Nephron progenitor cell (in vitro differentiated cells): ENCODE measurements around the gene PRICKLE4.
A peak's percentile ranks its signal among the peaks of the same experiment; 100 is the strongest.

ENCODE experiments used
- DNase-seq: peaks from one replicate; pipeline ENCODE4 v3.0.0; 2021
- H3K27ac Mint-ChIP-seq: 2 replicates; pipeline ENCODE4 v1.8.0; 2021; ENCODE audit warnings: mild to moderate bottlenecking, moderate library complexity, mixed read lengths
- H3K27me3 Mint-ChIP-seq: 2 replicates; pipeline ENCODE4 v1.8.0; 2021; ENCODE audit warnings: mild to moderate bottlenecking, low read depth, mixed read lengths; ENCODE audit not compliant: poor library complexity
- H3K36me3 Mint-ChIP-seq: 2 replicates; pipeline ENCODE4 v1.8.0; 2021; ENCODE audit warnings: low read depth, mixed read lengths
- H3K4me1 Mint-ChIP-seq: 2 replicates; pipeline ENCODE4 v1.8.0; 2021; ENCODE audit warnings: mixed read lengths
- H3K4me3 Mint-ChIP-seq: 2 replicates; pipeline ENCODE4 v1.8.0; 2021; ENCODE audit warnings: mild to moderate bottlenecking, moderate library complexity, mixed read lengths
- H3K9me3 Mint-ChIP-seq: 2 replicates; pipeline ENCODE4 v1.8.0; 2021; ENCODE audit warnings: mild to moderate bottlenecking, moderate library complexity, mixed read lengths
- TF ChIP-seq, protein P1 (sequence below): fragments of 200-600 bp; sonication (generic); IDR thresholded peaks from 2 replicates; pipeline ENCODE4 v1.5.0; 2021; ENCODE audit warnings: antibody characterized with exemption

Gene PRICKLE4, protein sequence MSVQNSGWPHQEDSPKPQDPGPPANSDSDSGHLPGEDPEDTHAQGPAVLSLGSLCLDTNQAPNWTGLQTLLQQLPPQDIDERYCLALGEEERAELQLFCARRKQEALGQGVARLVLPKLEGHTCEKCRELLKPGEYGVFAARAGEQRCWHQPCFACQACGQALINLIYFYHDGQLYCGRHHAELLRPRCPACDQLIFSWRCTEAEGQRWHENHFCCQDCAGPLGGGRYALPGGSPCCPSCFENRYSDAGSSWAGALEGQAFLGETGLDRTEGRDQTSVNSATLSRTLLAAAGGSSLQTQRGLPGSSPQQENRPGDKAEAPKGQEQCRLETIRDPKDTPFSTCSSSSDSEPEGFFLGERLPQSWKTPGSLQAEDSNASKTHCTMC

DNA sequence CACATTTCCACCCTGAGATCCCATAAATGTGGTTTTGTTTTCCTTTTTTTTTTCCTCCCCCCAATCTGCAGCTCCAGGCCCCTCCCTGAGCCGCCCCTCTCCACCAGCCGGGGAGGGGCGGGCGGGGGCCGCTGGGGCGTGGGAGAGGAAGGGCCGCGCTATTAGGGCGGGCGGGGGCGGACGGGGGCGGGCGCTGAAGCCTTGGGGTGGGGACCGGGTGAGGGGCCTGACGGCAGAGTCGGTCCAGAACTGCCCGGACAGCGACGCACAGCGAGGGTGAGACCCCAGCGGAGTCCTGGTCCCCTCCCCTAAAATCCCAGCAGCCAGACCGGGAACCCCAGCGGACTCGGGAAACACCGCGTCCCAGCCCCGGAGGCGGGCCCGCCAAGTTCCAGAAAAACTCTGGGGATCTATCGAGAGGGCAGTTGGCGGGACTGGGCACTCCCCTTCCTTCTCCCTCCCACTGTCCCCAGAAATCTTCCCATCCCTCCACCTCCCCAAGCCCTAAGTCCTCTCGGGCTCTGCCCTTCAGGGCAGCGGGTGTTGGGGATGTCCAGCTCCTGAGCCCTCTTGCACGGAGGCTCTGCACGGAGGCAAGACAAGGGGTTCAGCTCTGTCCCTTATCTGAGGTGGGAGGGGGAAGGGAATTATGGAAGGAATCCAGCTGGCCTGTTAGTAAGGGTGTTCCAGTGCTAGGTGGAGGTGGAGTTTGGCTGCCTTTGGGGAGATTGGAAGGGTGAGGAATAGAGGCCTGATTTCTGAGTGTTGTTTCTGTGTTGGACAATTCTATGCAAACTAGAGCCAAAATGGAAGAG, at the start of gene PRICKLE4:
TSS of gene PRICKLE4 (plus strand) at position 232 of the 815 bp plus-strand sequence. CDS start 2,692 bp downstream, outside the sequence.
- TF ChIP-seq, protein P1, sequence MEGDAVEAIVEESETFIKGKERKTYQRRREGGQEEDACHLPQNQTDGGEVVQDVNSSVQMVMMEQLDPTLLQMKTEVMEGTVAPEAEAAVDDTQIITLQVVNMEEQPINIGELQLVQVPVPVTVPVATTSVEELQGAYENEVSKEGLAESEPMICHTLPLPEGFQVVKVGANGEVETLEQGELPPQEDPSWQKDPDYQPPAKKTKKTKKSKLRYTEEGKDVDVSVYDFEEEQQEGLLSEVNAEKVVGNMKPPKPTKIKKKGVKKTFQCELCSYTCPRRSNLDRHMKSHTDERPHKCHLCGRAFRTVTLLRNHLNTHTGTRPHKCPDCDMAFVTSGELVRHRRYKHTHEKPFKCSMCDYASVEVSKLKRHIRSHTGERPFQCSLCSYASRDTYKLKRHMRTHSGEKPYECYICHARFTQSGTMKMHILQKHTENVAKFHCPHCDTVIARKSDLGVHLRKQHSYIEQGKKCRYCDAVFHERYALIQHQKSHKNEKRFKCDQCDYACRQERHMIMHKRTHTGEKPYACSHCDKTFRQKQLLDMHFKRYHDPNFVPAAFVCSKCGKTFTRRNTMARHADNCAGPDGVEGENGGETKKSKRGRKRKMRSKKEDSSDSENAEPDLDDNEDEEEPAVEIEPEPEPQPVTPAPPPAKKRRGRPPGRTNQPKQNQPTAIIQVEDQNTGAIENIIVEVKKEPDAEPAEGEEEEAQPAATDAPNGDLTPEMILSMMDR, result no peak
- peak; percentile 55 for DNase-seq
- Mint-ChIP-seq H3K36me3 (no peaks in the 10 kb centered on the region), H3K27me3 (peaks cover 40% of the 10 kb centered on the region), H3K4me3 (peak within 1 kb of the TSS; percentile 88), H3K4me1 (peaks cover 42% of the 10 kb centered on the region), H3K27ac (no peak within 1 kb of the TSS), H3K9me3 (no peaks in the 10 kb centered on the region)

DNA sequence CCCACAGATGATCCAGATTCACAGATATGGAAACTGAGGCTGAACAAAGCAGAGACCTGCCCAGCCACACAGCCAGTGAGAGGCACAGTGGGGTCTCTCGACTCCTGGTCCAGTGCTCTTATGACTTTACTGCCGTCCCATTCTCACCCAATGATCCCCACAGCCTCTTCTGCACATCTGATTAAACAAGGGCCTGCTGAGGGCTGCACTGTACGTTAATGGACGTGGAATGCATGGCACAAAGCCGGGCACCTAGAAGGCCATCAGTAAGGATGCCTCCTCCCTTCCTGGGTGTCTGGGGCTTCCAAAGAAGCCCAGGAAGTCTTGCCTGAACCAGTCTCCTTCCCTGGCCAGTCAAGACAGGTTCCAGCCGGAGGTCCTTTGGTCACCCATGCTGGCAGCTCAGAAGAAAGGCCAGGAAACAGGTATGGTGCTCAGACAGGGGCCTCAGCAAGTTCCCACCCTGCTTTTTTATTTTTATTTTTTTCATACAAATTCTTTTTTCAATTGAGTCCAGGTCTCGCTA, 49.0 kb upstream of the PRICKLE4 start:
- no peak overlapping the region for H3K4me3 Mint-ChIP-seq
- DNase-seq, result no peak
- TF ChIP-seq, protein P1, result no peak
- peaks cover 24% of the 10 kb centered on the region for H3K27me3 Mint-ChIP-seq
- no peaks in the 10 kb centered on the region for H3K9me3 Mint-ChIP-seq
- H3K36me3 Mint-ChIP-seq, result no peaks in the 10 kb centered on the region
- no peak overlapping the region for H3K27ac Mint-ChIP-seq
- peaks cover 24% of the 10 kb centered on the region for H3K4me1 Mint-ChIP-seq

DNA sequence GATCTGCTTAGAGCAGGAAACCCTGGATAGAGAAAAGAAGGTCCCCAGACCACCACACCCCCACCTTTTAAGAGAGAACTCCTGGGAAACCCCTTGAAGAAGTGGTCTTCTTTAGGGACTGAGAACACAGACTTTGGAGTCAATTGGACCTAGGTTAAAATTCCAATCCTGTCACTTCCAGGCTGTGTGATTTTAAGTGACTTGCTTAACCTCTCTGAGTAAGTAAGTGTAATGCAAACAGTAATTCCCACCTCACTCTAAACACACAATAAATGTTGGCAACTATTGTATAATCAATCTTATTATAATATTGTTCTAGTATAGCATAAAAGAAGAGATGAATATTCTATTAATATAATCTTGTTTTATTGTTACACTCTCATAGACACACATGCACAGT, 48.4 kb upstream of the PRICKLE4 start:
- Mint-ChIP-seq H3K36me3 (no peaks in the 10 kb centered on the region), H3K4me1 (peaks cover 26% of the 10 kb centered on the region), H3K4me3 (peak overlapping the region; percentile 1), H3K27ac (no peak overlapping the region), H3K9me3 (no peaks in the 10 kb centered on the region), H3K27me3 (peaks cover 24% of the 10 kb centered on the region)
- TF ChIP-seq, protein P1, result no peak
- DNase-seq, result no peak

DNA sequence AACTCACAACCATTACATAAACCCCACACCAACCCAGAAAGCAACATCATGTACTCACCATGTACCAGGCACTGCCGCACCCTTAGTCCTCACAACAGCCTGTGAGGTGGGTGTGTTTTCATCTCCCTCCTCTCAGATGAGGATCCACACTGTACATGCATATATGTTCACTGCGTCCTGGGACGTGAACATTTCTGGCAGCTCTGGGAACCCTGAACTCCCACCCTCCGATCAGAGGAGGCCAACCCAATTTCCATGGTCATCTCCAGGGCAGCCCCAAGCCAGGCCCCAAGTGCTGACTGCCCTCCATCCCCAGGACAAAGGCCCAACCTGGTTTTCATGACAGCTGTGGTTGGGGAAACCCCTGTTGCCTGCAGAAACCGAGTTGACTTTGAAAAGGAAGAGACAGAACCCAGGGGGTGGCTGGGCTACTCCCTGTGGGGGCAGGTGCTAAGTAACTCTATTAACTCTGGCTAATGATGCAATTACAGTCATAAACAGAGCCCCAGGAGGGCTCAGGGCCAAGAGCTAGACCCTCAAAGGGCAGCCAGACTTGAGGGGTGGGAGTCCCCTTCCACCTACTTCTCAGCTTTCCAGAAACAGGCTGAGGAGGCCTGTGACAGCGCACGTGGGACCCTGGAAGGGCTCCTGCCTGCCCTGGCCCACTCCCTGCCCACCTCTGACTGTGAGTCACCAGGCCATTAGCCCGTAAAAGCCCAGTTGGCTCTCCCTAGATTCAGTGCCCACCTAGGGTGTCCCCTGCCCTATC, 47.8 kb upstream of the PRICKLE4 start:
- no peak for DNase-seq
- H3K27ac Mint-ChIP-seq, result no peak overlapping the region
- TF ChIP-seq, protein P1, result no peak
- H3K36me3 Mint-ChIP-seq, result no peaks in the 10 kb centered on the region
- peaks cover 26% of the 10 kb centered on the region for H3K4me1 Mint-ChIP-seq
- peaks cover 24% of the 10 kb centered on the region for H3K27me3 Mint-ChIP-seq
- peak overlapping the region; percentile 84 for H3K4me3 Mint-ChIP-seq
- no peaks in the 10 kb centered on the region for H3K9me3 Mint-ChIP-seq

DNA sequence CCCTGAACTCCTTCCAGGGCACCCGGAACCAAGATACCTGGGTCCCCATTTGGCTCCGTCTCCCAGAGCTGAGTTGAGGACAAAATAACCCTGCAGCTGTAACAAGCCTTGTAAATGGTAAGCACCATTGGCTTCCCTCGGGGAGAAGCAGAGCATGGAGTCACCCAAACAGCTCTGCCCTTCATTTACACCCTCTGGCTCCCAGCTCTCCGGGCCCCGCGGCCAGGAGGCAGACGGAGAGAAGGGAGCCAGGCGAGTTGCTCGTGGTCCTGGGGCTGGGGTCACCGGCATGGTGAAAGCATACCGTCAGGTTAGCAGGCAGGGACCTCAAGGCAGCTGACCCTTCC, 47.2 kb upstream of the PRICKLE4 start:
- Mint-ChIP-seq H3K27ac (no peak overlapping the region), H3K4me3 (peak overlapping the region; percentile 84), H3K27me3 (peaks cover 24% of the 10 kb centered on the region), H3K4me1 (peaks cover 26% of the 10 kb centered on the region), H3K9me3 (no peaks in the 10 kb centered on the region), H3K36me3 (no peaks in the 10 kb centered on the region)
- no peak for DNase-seq
- TF ChIP-seq, protein P1, result no peak
